ENCODE measurements around the gene TLE1. TPM values are rescaled to one million over a fixed set of nuclear protein-coding genes. Genes with fewer than 3 reads are reported as not detected.

The TLE1 gene
- polyA plus RNA-seq, 3 donors: 0.46 to 2.5 (median 1.2) TPM

DNA sequence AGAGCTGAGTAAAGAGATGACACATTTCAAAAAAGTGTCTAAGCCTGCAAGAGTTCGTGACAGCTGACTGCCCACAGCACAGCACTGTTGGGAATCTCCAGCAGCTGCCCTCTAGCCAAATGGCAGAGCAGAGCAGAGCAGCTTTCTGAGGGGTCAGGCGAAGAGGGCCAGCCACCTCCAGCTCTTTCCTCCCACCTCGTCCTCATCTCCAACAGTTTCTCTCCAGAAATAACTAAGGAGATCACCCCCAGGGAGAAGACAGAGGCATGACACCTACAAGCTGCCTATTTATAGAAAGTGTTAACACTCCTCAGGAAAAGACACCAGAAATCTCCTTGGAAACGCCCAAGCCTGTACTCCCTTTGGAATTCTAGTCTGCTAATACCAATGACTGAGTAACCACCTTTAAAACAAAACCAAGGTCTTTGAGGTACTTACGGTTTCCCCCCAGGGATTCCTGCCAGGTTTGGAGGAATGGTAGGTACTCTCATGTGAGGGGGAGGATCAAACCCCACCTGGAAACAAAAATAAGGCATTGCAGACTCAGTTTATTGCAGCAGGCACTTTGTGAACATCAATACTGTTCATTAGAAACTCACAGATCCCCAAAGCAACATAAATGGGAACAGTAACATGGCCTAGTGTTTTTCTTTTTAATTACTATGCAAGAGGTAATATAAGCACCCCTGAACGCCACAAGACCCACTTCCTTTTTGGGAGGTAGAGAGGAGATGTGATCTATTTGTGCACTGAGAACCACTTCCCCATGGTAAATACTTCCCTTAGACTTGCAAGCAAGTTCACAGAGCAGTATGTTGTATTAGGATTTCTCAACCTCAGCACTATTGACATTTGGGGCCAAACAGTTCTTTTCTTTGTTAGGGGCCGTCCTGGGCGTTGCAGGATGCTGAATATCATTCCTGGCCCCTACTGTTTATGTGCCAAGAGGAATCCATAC is 79.3 kb downstream of the TLE1 start:
- no peaks in the 10 kb centered on the region for H3K27me3 ChIP-seq (ENCODE audit: control insufficient read depth in 2 of 2, insufficient read depth in 2 of 2, low read length in 2 of 2)
- peaks cover 15% of the 10 kb centered on the region for H3K4me1 Mint-ChIP-seq
- peaks cover under 1 to 7% (median 4%) of the 10 kb centered on the region in 7 donors for H3K9me3 Mint-ChIP-seq
- H4K20me1 ChIP-seq (ENCODE audit: insufficient read depth, low read length): no peaks in the 10 kb centered on the region
- no peaks in the 10 kb centered on the region for H3K9me3 ChIP-seq (replicated peaks in 1 of 2; ENCODE audit: control insufficient read depth in 1 of 2, insufficient read depth in 1 of 2, low read length in 2 of 2)
- H3K4me3 ChIP-seq (replicated peaks in 1 of 3; ENCODE audit: low read depth in 2 of 3, low read length in 3 of 3): no peak overlapping the region
- H3K36me3 ChIP-seq (replicated peaks in 1 of 2; ENCODE audit: control insufficient read depth in 1 of 2, insufficient read depth in 2 of 2, low read length in 2 of 2): no peaks in the 10 kb centered on the region
- H3K36me3 Mint-ChIP-seq: peaks cover 31 to 63% of the 10 kb centered on the region in 2 donors
- no peak overlapping the region for H3K4me3 Mint-ChIP-seq
- peak; percentile 18 to 44 (median 23) for DNase-seq
- no peak overlapping the region for H2AFZ ChIP-seq (ENCODE audit: insufficient read depth, low read depth, low read length, poor library complexity, severe bottlenecking)
- H3K27ac Mint-ChIP-seq: peak overlapping the region in 1 of 7 donors; percentile 6
- H3K27me3 Mint-ChIP-seq (ENCODE audit: low read depth in 3 of 3): no peaks in the 10 kb centered on the region
- H3K4me1 ChIP-seq (ENCODE audit: control insufficient read depth in 1 of 2, insufficient read depth in 2 of 2, low read length in 2 of 2): peaks cover 12 to 14% of the 10 kb centered on the region in 2 donors
- no peak overlapping the region for H3K9ac ChIP-seq (ENCODE audit: insufficient read depth, low read length, poor library complexity, severe bottlenecking)
- TF ChIP-seq, protein P1, sequence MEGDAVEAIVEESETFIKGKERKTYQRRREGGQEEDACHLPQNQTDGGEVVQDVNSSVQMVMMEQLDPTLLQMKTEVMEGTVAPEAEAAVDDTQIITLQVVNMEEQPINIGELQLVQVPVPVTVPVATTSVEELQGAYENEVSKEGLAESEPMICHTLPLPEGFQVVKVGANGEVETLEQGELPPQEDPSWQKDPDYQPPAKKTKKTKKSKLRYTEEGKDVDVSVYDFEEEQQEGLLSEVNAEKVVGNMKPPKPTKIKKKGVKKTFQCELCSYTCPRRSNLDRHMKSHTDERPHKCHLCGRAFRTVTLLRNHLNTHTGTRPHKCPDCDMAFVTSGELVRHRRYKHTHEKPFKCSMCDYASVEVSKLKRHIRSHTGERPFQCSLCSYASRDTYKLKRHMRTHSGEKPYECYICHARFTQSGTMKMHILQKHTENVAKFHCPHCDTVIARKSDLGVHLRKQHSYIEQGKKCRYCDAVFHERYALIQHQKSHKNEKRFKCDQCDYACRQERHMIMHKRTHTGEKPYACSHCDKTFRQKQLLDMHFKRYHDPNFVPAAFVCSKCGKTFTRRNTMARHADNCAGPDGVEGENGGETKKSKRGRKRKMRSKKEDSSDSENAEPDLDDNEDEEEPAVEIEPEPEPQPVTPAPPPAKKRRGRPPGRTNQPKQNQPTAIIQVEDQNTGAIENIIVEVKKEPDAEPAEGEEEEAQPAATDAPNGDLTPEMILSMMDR (IDR thresholded peaks at IDR 0.05): no peak
- H3K4me2 ChIP-seq (replicated peaks; ENCODE audit: extremely low read depth, low read length, poor library complexity, severe bottlenecking): no peak overlapping the region
- no peak overlapping the region for H3K27ac ChIP-seq (ENCODE audit: low read depth in 1 of 2, low read length in 2 of 2)
- no peaks in the 10 kb centered on the region for H3K79me2 ChIP-seq (ENCODE audit: insufficient read depth, low read length)
- WGBS (ENCODE audit: insufficient coverage): 39% methylated on average over 5 of the region's 8 CpGs
- intact Hi-C loops (cut with micrococcal nuclease): no loop called here

DNA sequence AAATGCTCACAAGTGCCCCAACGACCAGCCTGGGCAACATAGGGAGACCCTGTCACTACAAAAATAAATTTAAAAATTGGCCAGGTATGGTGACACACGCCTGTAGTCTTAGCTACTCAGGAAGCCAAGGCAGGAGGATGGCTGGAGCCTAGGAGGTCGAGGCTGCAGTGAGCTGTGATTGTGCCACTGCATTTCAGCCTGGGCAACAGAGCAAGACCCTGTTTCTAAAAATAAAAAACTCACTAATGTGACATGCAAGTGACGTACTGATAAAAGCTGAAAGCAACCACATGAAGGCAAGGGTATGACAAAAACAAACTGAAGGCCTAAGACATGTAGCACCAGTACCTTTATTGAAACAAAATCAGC is 81.1 kb downstream of the TLE1 start:
- Histone ChIP-seq H3K36me3 (replicated peaks in 1 of 2; ENCODE audit: control insufficient read depth in 1 of 2, insufficient read depth in 2 of 2, low read length in 2 of 2) (no peaks in the 10 kb centered on the region), H3K27me3 (ENCODE audit: control insufficient read depth in 2 of 2, insufficient read depth in 2 of 2, low read length in 2 of 2) (no peaks in the 10 kb centered on the region), H3K9ac (ENCODE audit: insufficient read depth, low read length, poor library complexity, severe bottlenecking) (no peak overlapping the region), H2AFZ (ENCODE audit: insufficient read depth, low read depth, low read length, poor library complexity, severe bottlenecking) (no peak overlapping the region), H4K20me1 (ENCODE audit: insufficient read depth, low read length) (no peaks in the 10 kb centered on the region), H3K27ac (ENCODE audit: low read depth in 1 of 2, low read length in 2 of 2) (no peak overlapping the region), H3K79me2 (ENCODE audit: insufficient read depth, low read length) (no peaks in the 10 kb centered on the region), H3K4me1 (ENCODE audit: control insufficient read depth in 1 of 2, insufficient read depth in 2 of 2, low read length in 2 of 2) (peaks cover 12 to 14% of the 10 kb centered on the region in 2 donors), H3K4me2 (replicated peaks; ENCODE audit: extremely low read depth, low read length, poor library complexity, severe bottlenecking) (no peak overlapping the region), H3K4me3 (replicated peaks in 1 of 3; ENCODE audit: low read depth in 2 of 3, low read length in 3 of 3) (no peak overlapping the region), H3K9me3 (replicated peaks in 1 of 2; ENCODE audit: control insufficient read depth in 1 of 2, insufficient read depth in 1 of 2, low read length in 2 of 2) (no peaks in the 10 kb centered on the region)
- peaks cover 28 to 55% of the 10 kb centered on the region in 2 donors for H3K36me3 Mint-ChIP-seq
- no peaks in the 10 kb centered on the region for H3K27me3 Mint-ChIP-seq (ENCODE audit: low read depth in 3 of 3)
- 94% methylated on average over 3 of the region's 4 CpGs for WGBS (ENCODE audit: insufficient coverage)
- no peak for DNase-seq
- TF ChIP-seq, protein P1 (IDR thresholded peaks at IDR 0.05): no peak
- H3K4me1 Mint-ChIP-seq: peaks cover 15% of the 10 kb centered on the region
- intact Hi-C loops (cut with micrococcal nuclease): no loop called here
- H3K9me3 Mint-ChIP-seq: peaks cover 0 to 3% (median 0%) of the 10 kb centered on the region in 7 donors
- no peak overlapping the region for H3K27ac Mint-ChIP-seq
- H3K4me3 Mint-ChIP-seq: no peak overlapping the region
